H9 (cell line): ENCODE measurements around the gene MRTFA. TPM values are rescaled to one million over a fixed set of nuclear protein-coding genes. Genes with fewer than 3 reads are reported as not detected.
"Not testable (repeated sequence)": the region's sequence is repeated elsewhere in the genome, so short reads cannot be mapped to it uniquely, and the experiment has no call there.

Experiments used
- DNase-seq: peaks from one replicate; pipeline ENCODE4 v3.0.0-alpha.2; 2017
- H2AFZ ChIP-seq: one replicate; pipeline ENCODE4 v1.6.1; 2013; ENCODE audit warnings: mild to moderate bottlenecking, low read length, control low read depth, moderate library complexity
- H2AK5ac ChIP-seq: 2 replicates; pipeline ENCODE4 v1.6.1; 2013; ENCODE audit warnings: low read length, control low read depth, mixed read lengths; ENCODE audit not compliant: insufficient read length
- H2BK120ac ChIP-seq: one replicate; pipeline ENCODE4 v1.6.1; 2013; ENCODE audit warnings: low read depth, mild to moderate bottlenecking, low read length, control low read depth, inconsistent platforms; ENCODE audit not compliant: poor library complexity, severe bottlenecking
- H2BK12ac ChIP-seq: 2 replicates; pipeline ENCODE4 v1.6.1; 2013; ENCODE audit warnings: low read length, control low read depth, mixed read lengths, low read depth; ENCODE audit not compliant: insufficient read length
- H2BK15ac ChIP-seq: 2 replicates; pipeline ENCODE4 v1.6.1; 2013; ENCODE audit warnings: low read depth, low read length, control low read depth
- H2BK20ac ChIP-seq: one replicate; pipeline ENCODE4 v1.6.1; 2013; ENCODE audit warnings: low read depth, mild to moderate bottlenecking, low read length, control low read depth, inconsistent platforms; ENCODE audit not compliant: poor library complexity, severe bottlenecking
- H2BK5ac ChIP-seq: 2 replicates; pipeline ENCODE4 v1.6.1; 2013; ENCODE audit warnings: low read length, control low read depth, mixed read lengths; ENCODE audit not compliant: insufficient read length
- H3K14ac ChIP-seq: 2 replicates; pipeline ENCODE4 v1.6.1; 2013; ENCODE audit warnings: low read length, control low read depth; ENCODE audit not compliant: insufficient read depth
- H3K18ac ChIP-seq: 2 replicates; pipeline ENCODE4 v1.6.1; 2013; ENCODE audit warnings: low read depth, mild to moderate bottlenecking, mixed read lengths, low read length, control low read depth; ENCODE audit not compliant: insufficient read length
- H3K23ac ChIP-seq: 2 replicates; pipeline ENCODE4 v1.6.1; 2013; ENCODE audit warnings: low read length, control low read depth, mixed read lengths, low read depth; ENCODE audit not compliant: insufficient read length
- H3K23me2 ChIP-seq: 2 replicates; pipeline ENCODE4 v1.6.1; 2013; ENCODE audit warnings: low read depth, mild to moderate bottlenecking, mixed read lengths, low read length, control low read depth; ENCODE audit not compliant: insufficient read length, poor library complexity, severe bottlenecking
- H3K27ac ChIP-seq: 2 replicates; pipeline ENCODE4 v1.5.1; 2013; ENCODE audit warnings: low read length, control low read depth, mixed read lengths, low read depth; ENCODE audit not compliant: insufficient read length
- H3K27me3 ChIP-seq: 2 replicates; pipeline ENCODE4 v1.6.1; 2013; ENCODE audit warnings: low read length, control low read depth, inconsistent platforms; ENCODE audit not compliant: insufficient read depth
- H3K4ac ChIP-seq: 2 replicates; pipeline ENCODE4 v1.6.1; 2013; ENCODE audit warnings: low read depth, mild to moderate bottlenecking, control low read depth, inconsistent platforms, low read length, moderate library complexity
- H3K4me1 ChIP-seq: 2 replicates; pipeline ENCODE4 v1.6.1; 2013; ENCODE audit warnings: low read length, control low read depth, inconsistent platforms; ENCODE audit not compliant: insufficient read depth
- H3K4me2 ChIP-seq: 2 replicates; pipeline ENCODE4 v1.6.1; 2013; ENCODE audit warnings: low read length, control low read depth, mixed read lengths; ENCODE audit not compliant: insufficient read length, insufficient read depth
- H3K56ac ChIP-seq: 2 replicates; pipeline ENCODE4 v1.6.1; 2013; ENCODE audit warnings: low read depth, mild to moderate bottlenecking, mixed read lengths, low read length, control low read depth; ENCODE audit not compliant: insufficient read length
- H3K79me1 ChIP-seq: 2 replicates; pipeline ENCODE4 v1.6.1; 2013; ENCODE audit warnings: low read depth, mild to moderate bottlenecking, moderate library complexity, low read length, control low read depth, inconsistent platforms; ENCODE audit not compliant: insufficient read depth, poor library complexity, severe bottlenecking
- H3K79me2 ChIP-seq: 2 replicates; pipeline ENCODE4 v1.6.1; 2013; ENCODE audit warnings: low read length, control low read depth, inconsistent platforms; ENCODE audit not compliant: insufficient read depth
- H3K9ac ChIP-seq: 2 replicates; pipeline ENCODE4 v1.6.1; 2013; ENCODE audit warnings: low read length, control low read depth, mixed read lengths; ENCODE audit not compliant: insufficient read length; ENCODE audit errors: extremely low read depth
- H3K9me3 ChIP-seq: one replicate; pipeline ENCODE4 v1.6.1; 2013; ENCODE audit warnings: low read depth, low read length, inconsistent platforms; ENCODE audit not compliant: control insufficient read depth
- H3T11ph ChIP-seq: one replicate; pipeline ENCODE4 v1.6.1; 2013; ENCODE audit warnings: mild to moderate bottlenecking, low read length, control low read depth, inconsistent platforms
- H4K20me1 ChIP-seq: one replicate; pipeline ENCODE4 v1.6.1; 2013; ENCODE audit not compliant: control insufficient read depth, insufficient read length, insufficient read depth
- H4K5ac ChIP-seq: 2 replicates; pipeline ENCODE4 v1.6.1; 2013; ENCODE audit warnings: low read depth, mild to moderate bottlenecking, mixed read lengths, low read length, control low read depth; ENCODE audit not compliant: insufficient read length
- H4K8ac ChIP-seq: replicated peaks from 2 replicates; pipeline ENCODE4 v1.6.1; 2013; ENCODE audit warnings: low read length, control low read depth, mixed read lengths, low read depth; ENCODE audit not compliant: insufficient read length
- H4K91ac ChIP-seq: 2 replicates; pipeline ENCODE4 v1.6.1; 2013; ENCODE audit warnings: low read depth, mild to moderate bottlenecking, moderate library complexity, mixed read lengths, low read length, control low read depth; ENCODE audit not compliant: insufficient read length
- H3K27ac Mint-ChIP-seq, 3 experiments: 2 replicates in 2 of 3; 3 replicates in 1 of 3; pipeline ENCODE4 v1.8.0; 2020 to 2021; ENCODE audit warnings: mixed read lengths in 3 of 3, mild to moderate bottlenecking in 1 of 3, moderate library complexity in 1 of 3
- H3K27me3 Mint-ChIP-seq: 2 replicates; pipeline ENCODE4 v1.8.0; 2021; ENCODE audit warnings: low read depth, mild to moderate bottlenecking, moderate library complexity, mixed read lengths
- H3K36me3 Mint-ChIP-seq, 3 experiments: 2 replicates in 2 of 3; 3 replicates in 1 of 3; pipeline ENCODE4 v1.8.0; 2020 to 2021; ENCODE audit warnings: low read depth in 3 of 3, mixed read lengths in 3 of 3; ENCODE audit not compliant: insufficient read depth in 1 of 3
- H3K4me1 Mint-ChIP-seq, 2 experiments: 2 replicates each; pipeline ENCODE4 v1.8.0; 2020; ENCODE audit warnings: mixed read lengths in 2 of 2
- H3K4me3 Mint-ChIP-seq, 2 experiments: 2 replicates in 1 of 2; 3 replicates in 1 of 2; pipeline ENCODE4 v1.8.0; 2020 to 2021; ENCODE audit warnings: mild to moderate bottlenecking in 2 of 2, mixed read lengths in 2 of 2, moderate library complexity in 1 of 2
- H3K9me3 Mint-ChIP-seq, 2 experiments: 2 replicates in 1 of 2; 3 replicates in 1 of 2; pipeline ENCODE4 v1.8.0; 2020; ENCODE audit warnings: mild to moderate bottlenecking in 2 of 2, mixed read lengths in 2 of 2, moderate library complexity in 1 of 2
- CTCF ChIP-seq: fragments of 200-600 bp; sonication (generic); conservative IDR thresholded peaks from 3 replicates; pipeline ENCODE4 v1.8.0; 2021; ENCODE audit warnings: antibody characterized with exemption, mild to moderate bottlenecking
- WGBS: extraction: QIAGEN DNeasy Blood & Tissue Kit; methylation state at CpG from one replicate; pipeline ENCODE4 v1.1.7; 2013; ENCODE audit warnings: missing lambda C conversion rate, low lambda C conversion rate, mixed read lengths; ENCODE audit not compliant: insufficient read length; ENCODE audit errors: extremely low coverage; 5-methylcytosine and 5-hydroxymethylcytosine counted together
- total RNA-seq: library from RNA; stranded (reverse); gene quantifications from 2 replicates; pipeline ENCODE4 v1.2.1, GENCODE V29; 2021

The MRTFA gene
- total RNA-seq, 1 experiment from 2014 or later: 38.1 TPM

GRCh38 chr22:40659166-40659565, 22.6 kb upstream of the MRTFA start:
- no peak for DNase-seq
- Mint-ChIP-seq H3K4me1 (peaks cover 5 to 7% of the 10 kb centered on the region in 2 experiments), H3K27ac (no peak overlapping the region), H3K9me3 (no peaks in the 10 kb centered on the region), H3K27me3 (no peaks in the 10 kb centered on the region), H3K4me3 (no peak overlapping the region), H3K36me3 (0 out of 7 replicates have a peak, but pooled peaks cover 0 to 1% (median 0%) of the 10 kb centered on the region in 3 experiments)
- Histone ChIP-seq H4K20me1 (peaks cover 3% of the 10 kb centered on the region), H3K4me1 (peaks cover 3% of the 10 kb centered on the region), H3K9me3 (no peaks in the 10 kb centered on the region), H3K56ac (no peak overlapping the region), H3K18ac (no peak overlapping the region), H2BK5ac (no peak overlapping the region), H3K14ac (no peak overlapping the region), H3K23ac (no peak overlapping the region), H2AK5ac (no peak overlapping the region), H2BK12ac (no peak overlapping the region), H3K9ac (no peak overlapping the region), H3K4me2 (no peak overlapping the region), H3K4ac (no peak overlapping the region), H2BK15ac (no peak overlapping the region), H3K23me2 (peaks cover 5% of the 10 kb centered on the region), H3K27me3 (no peaks in the 10 kb centered on the region; the same call in 1 of the 2 replicates), H4K8ac (no peak overlapping the region), H3T11ph (no peak overlapping the region), H4K5ac (no peak overlapping the region), H3K79me2 (no peaks in the 10 kb centered on the region), H4K91ac (no peak overlapping the region), H3K79me1 (no peaks in the 10 kb centered on the region), H2AFZ (no peak overlapping the region), H3K27ac (no peak overlapping the region), H2BK20ac (no peak overlapping the region), H2BK120ac (no peak overlapping the region)
- no CpG with 5 or more reads among the region's 6 CpGs for WGBS
- no peak for TF ChIP-seq CTCF

- not testable (repeated sequence) for H3K36me3 Mint-ChIP-seq, H3K9ac ChIP-seq, H2AK5ac ChIP-seq, H4K91ac ChIP-seq, H3K4me2 ChIP-seq, H2BK20ac ChIP-seq, H3K27me3 Mint-ChIP-seq, H2BK12ac ChIP-seq, H2BK5ac ChIP-seq, H3K18ac ChIP-seq, H3K9me3 Mint-ChIP-seq, H3K27ac Mint-ChIP-seq, H3K23ac ChIP-seq, H3K4me3 Mint-ChIP-seq, H3K14ac ChIP-seq, H2BK120ac ChIP-seq, H3K4ac ChIP-seq, H3T11ph ChIP-seq, H3K23me2 ChIP-seq, DNase-seq, H3K4me1 ChIP-seq, H3K27me3 ChIP-seq, H4K8ac ChIP-seq, H3K56ac ChIP-seq, H4K20me1 ChIP-seq, H3K27ac ChIP-seq, H3K9me3 ChIP-seq, H4K5ac ChIP-seq, H3K79me1 ChIP-seq, H2AFZ ChIP-seq, H2BK15ac ChIP-seq, H3K79me2 ChIP-seq
- peaks cover 10 to 16% of the 10 kb centered on the region in 2 experiments for H3K4me1 Mint-ChIP-seq
- no CpG with 5 or more reads among the region's 10 CpGs for WGBS
Observed at GRCh38 chr22:40656651-40657050, 20.1 kb upstream of the MRTFA start.
